Hypothalamus (tissue), 51 donors: ENCODE results near the gene SEMA5A.
A peak's percentile ranks its signal among the peaks of the same experiment; 100 is the strongest.

Experiments
- DNase-seq, 51 donors: peaks; one replicate each; lab custom pipeline; 2025; lab: John Stamatoyannopoulos, UW

The SEMA5A gene

GRCh38 chr5:9051779-9052178 is 494.1 kb downstream of the SEMA5A start:
- no peak for DNase-seq

- no peak for DNase-seq
These were observed 497.9 kb downstream of the SEMA5A start for GRCh38 chr5:9047932-9048331.

- peak in 1 of 51 donors; percentile 5 for DNase-seq
These were observed 499.0 kb downstream of the SEMA5A start for GRCh38 chr5:9046756-9047481.

GRCh38 chr5:9045946-9046345 is 499.9 kb downstream of the SEMA5A start:
- DNase-seq = no peak

GRCh38 chr5:9042241-9042640 is 503.6 kb downstream of the SEMA5A start:
- DNase-seq = no peak

GRCh38 chr5:9040475-9040874 is 505.4 kb downstream of the SEMA5A start:
- DNase-seq = no peak

GRCh38 chr5:9037048-9037447 is 508.8 kb downstream of the SEMA5A start:
- no peak for DNase-seq

GRCh38 chr5:9035346-9035745 is 510.5 kb downstream of the SEMA5A start:
- DNase-seq = no peak

- no peak for DNase-seq
These were observed 511.2 kb downstream of the SEMA5A start for GRCh38 chr5:9034649-9035048.

- no peak for DNase-seq
These were observed 512.4 kb downstream of the SEMA5A start for GRCh38 chr5:9033524-9033923.

- no peak for DNase-seq
These were observed 519.9 kb downstream of the SEMA5A start for GRCh38 chr5:9025942-9026341.

GRCh38 chr5:9020996-9021395 is 524.9 kb downstream of the SEMA5A start:
- DNase-seq = no peak

- no peak for DNase-seq
These were observed 530.0 kb downstream of the SEMA5A start for GRCh38 chr5:9015937-9016270.

- DNase-seq = no peak
These were observed 530.5 kb downstream of the SEMA5A start for GRCh38 chr5:9015260-9015936.

GRCh38 chr5:9013147-9013546 is 532.7 kb downstream of the SEMA5A start:
- no peak for DNase-seq

GRCh38 chr5:9009931-9010651 is 535.8 kb downstream of the SEMA5A start:
- DNase-seq = no peak

GRCh38 chr5:8997542-8998070 is 548.3 kb downstream of the SEMA5A start:
- DNase-seq = no peak

- no peak for DNase-seq
These were observed 552.8 kb downstream of the SEMA5A start for GRCh38 chr5:8993031-8993430.
